CD4-positive, alpha-beta T cell treated with Interferon alpha-2 for 1 hour (primary cell): Measurements from ENCODE around the gene ADAMTS10.
A peak's percentile ranks its signal among the peaks of the same experiment; 100 is the strongest.
"Not testable (repeated sequence)": the region's sequence is repeated elsewhere in the genome, so short reads cannot be mapped to it uniquely, and the experiment has no call there.

Experiments used
- DNase-seq, 2 donors: peaks; one replicate each; pipeline ENCODE4 v3.0.0-alpha.2; 2020 to 2022

Gene ADAMTS10

DNA sequence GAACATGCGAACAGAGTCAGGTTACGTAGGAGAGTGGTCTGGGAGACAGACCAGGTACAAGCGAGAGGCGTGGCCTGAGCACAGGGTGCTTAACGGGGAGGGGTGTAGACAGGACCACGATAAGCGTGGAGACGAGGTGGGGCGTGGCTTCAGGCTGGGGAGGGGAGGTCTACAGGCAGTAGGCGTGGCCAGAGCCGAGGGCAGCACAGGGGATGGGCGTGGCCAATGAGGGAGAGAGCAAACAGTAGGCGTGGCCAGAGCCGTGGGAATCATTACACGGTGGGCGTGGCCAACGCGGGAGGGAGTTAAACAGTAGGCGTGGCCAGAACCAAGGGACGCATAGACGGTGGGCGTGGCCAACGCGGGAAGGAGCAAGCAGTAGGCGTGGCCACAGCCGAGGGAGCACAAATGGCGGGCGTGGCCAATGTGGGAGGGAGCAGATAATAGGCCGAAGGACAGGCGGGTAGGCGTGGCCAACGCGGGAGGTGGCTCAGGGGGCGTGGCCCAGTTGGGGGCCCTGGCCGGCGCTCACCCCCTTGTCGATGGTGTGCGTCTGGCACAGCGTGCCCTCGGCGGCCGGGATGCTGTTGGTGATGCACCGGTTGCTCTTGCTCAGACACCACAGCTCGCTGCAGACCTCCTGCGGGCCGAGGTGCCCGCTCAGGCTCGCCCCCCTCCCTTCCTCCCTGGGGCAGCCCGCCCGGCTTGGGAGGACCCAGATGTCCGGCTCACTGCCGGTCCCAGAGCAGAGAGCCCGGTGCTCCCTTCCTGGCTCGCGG, 18.1 kb downstream of the ADAMTS10 start:
- peak; percentile 96 for DNase-seq

DNA sequence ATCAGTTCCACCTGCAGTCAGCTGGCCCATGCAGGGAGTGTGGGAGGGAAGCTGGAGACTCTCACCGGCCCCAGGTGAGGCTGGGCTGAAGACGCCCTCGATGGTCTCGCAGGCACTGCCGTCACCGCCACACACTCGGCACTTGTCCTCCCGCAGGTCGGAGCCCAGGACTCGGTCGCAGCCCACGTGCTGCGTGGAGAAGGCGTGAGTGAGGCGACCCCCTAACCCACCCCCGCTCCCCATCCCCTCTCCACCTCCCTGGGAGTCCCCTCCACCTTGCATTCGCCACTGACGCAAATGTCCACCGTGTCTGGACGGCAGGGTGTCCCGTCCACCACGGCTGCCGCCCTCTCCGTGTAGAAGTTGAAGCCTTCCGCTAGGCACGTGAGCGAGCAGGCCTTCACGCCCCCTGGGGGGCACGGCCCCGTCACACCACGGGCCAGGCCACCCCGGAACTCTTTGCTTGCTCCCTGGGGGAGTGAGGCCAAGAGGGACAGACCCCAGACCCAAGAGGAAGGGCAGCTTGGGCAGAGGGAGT, 21.3 kb downstream of the ADAMTS10 start:
- DNase-seq: no peak

DNA sequence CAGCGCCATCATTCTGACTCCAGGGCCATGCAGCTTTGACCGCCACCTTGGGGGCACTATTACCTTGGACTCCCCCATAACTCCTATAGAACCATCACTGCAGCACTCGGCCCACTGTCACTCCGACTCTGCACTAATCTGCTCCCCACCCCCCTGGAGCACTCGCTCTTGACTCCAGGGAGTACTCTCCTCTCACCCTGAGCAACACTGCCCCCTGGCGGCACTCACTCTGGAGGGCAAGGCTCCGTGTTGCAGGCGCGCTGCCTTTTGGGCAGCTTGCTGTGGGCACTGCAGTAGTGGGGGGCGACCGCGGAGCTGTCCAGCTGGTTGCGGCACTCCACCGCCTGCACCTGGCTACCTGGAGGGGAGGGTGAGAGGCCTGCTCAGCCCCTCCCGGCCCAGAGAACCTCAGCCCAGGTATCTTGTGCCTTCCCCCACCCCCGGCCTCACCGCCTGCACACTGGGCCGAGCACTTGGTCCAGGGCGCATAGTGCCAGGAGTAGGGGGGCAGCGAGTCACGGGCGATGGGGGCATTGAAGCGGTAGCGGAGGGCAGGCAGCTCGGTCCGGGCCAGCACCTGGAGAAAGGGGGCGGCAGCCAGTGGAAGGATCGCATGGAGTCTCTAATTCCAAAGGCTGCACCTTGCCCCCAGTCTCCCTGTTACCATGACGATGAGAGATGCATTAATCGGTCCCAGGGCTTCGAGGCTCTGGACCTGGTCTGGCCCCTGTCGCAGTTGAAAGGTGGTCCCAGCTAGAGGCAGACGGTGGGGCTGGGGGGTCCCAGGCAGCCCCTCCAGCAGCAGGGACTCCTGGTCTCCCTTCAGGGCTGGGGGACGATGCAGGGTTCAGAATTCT, 24.4 kb downstream of the ADAMTS10 start:
- peak; percentile 48 to 72 for DNase-seq

GRCh38 chr19:8584965-8585893, 25.3 kb downstream of the ADAMTS10 start:
- no peak for DNase-seq

- peak; percentile 84 to 89 for DNase-seq
Observed at GRCh38 chr19:8580710-8581281, 29.7 kb downstream of the ADAMTS10 start.

GRCh38 chr19:8578642-8579265, 31.8 kb downstream of the ADAMTS10 start:
- peak; percentile 77 to 84 for DNase-seq

DNA sequence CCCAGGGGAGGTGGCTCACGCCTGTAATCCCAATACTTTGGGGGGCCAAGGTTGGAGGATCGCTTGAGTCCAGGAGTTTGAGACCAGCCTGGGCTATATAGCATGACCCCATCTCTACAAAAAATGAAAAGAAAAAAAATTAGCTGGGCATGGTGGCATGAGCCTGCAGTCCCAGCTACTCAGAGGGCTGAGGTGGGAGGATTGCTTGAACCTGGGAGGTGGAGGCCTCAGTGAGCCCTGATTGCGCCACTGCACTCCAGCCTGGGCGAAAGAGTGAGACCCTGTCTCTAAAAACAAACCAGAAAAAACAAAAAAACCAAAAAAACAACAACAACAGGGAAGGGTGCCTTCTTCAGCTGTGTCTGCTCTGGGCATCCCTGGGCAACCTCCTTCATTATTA, 32.8 kb downstream of the ADAMTS10 start:
- no peak for DNase-seq

DNA sequence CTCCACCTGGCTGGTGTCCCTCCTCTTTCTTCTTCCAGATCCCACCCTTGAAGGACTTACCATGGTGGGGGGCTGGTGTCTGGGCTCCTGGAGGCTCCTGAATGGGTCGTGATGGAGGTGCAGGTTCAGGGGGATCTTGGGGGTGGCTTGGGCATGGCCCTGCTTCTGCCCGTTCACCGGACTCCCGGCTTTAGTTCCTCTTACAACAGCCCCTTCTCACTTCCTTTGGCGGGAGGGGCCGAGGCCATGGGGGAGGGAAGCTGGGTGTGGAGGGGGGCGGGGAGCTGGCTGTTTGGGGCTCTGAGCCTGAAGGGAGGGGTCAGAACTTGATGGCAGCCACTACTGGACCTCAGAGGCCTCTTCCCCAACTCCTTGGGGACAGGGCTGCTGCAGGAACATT, 33.3 kb downstream of the ADAMTS10 start, which contains the start of gene MYO1F:
Gene MYO1F (minus strand): TSS at position 196 of the 400 bp plus-strand sequence. CDS start 133 bp downstream, at position 63.
- DNase-seq: peak; percentile 30 to 51

DNA sequence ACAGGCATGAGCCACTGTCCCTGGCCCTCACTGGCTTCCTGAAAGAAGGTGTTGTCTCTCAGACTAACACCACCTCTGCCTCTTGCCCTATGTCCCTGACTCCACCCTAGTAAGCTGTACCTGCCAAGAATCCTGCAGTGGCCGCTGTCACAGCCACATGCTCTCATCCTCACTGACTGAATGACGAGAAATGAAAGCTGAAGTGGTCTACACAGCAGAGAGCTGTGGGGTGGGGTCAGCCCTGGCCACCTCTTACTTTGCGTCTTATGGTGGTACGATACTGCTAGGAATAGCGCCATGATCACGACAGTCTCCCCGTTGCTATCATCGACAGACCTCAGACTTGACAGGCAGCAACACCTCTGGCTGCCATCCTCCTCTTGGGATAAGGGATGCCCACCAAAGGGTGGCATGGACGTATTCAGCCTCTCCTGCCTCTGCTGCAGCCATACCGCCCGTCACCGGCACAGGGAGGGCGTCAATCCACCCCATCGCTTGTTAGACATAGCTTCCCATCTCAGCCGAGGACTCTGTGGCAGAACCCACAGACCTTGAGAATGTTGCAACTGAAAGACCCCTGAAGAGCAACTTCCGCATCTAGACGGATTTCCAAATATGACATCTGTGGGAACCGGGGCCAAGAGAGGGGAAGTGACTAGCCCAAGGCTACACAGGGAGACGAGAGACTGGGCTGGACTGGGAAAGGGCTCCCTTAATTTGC, 34.1 kb downstream of the ADAMTS10 start:
- DNase-seq: no peak

- peak in 1 of 2 donors; percentile 72 for DNase-seq
Observed at GRCh38 chr19:8575467-8575997, 35.0 kb downstream of the ADAMTS10 start.

GRCh38 chr19:8574619-8574922, 35.9 kb downstream of the ADAMTS10 start:
- not testable (repeated sequence) for DNase-seq

- DNase-seq: no peak
Observed at GRCh38 chr19:8573316-8573715, 37.2 kb downstream of the ADAMTS10 start.

DNA sequence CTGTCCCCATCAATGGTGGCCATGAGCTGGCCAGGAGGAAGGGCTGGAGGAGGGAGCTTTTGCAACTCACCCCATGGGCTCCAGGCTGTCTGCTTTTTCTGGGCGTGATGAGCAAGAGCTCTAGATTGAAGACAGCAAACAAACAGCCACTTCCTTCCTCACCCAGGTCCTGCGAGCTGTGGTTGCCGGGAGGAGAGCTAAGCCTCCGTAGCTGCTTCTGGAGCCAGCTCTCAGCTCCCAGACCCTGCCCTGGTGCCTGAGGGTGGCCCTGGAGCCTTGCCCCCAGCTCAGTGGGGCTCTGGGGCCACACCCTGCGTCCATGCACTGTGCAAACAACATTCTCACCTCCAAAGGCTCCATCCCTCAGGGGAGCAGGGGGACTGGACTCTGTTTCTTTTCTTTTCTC, 39.5 kb downstream of the ADAMTS10 start:
- DNase-seq: peak; percentile 60 to 61

GRCh38 chr19:8569066-8569771, 41.3 kb downstream of the ADAMTS10 start:
- peak; percentile 79 to 82 for DNase-seq

GRCh38 chr19:8567522-8568172, 42.9 kb downstream of the ADAMTS10 start:
- peak in 1 of 2 donors; percentile 32 for DNase-seq

DNA sequence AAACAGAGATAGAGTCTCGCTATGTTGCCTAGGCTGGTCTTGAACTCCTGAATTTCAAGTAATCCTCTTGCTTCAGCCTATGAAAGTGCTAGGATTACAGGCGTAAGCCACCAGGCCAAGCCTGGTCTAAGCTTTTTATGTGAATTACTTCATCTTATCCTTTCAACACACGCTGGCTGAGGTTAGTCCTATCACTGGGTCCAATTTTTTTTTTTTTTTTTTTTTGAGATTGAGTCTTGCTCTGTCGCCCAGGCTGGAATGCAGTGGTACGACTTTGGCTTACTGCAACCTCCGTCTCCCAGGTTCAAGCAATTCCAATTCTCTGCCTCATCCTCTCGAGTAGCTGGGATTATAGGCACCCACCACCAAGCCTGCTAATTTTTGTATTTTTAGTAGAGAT, 43.7 kb downstream of the ADAMTS10 start:
- DNase-seq: no peak

GRCh38 chr19:8564866-8565265, 45.6 kb downstream of the ADAMTS10 start:
- DNase-seq: not testable (repeated sequence)

DNA sequence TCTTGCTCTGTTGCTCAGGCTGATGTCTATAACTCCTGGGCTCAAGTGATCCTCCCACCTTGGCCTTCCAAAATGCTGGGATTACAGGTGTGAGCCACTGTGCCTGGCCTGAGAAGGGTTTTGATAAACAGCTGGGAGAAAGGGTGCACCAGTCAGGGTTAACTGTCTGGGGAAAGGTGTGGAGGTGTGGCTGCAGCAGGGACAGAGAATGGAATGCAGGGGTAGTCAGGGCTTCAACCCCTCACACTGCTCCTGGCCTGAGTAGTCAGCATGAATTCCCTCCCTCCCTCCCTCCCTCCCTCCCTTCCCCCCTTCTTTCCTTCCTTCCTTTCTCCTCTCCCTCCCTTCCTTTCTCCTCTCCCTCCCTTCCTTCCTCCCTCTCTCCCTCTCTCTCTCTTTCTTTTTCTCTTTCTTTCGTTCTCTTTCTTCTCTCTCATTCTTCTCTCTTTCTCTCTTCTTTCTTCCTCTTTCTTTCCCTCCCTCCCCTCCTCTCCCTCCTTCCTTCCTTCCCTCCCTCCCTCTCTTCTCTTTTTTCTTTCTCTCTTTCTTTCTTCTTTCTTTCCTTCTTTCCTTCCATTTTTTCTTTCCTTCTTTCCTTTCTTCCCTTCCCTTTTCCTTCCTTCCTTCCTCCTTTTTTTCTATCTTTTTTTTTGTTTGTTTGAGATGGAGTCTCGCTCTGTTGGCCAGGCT, 49.3 kb downstream of the ADAMTS10 start:
- no peak for DNase-seq

DNA sequence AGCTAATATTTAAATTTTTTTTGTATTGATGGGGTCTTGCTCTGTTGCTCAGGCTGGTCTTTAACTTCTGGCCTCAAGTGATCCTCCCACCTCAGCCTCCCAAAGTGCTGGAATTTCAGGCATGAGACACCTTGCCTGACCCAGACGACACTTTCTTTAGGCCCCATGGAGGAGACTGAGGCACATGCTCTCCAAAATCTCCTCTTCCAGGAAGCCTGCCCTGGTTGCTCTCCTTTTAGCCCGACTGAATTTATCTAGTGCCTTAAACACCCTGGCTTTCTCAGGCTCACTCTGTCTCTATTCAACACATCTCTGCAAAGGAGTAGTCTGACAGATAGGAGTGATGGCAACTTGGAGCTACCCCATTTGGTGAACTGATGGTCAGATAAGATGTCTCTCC, 52.2 kb downstream of the ADAMTS10 start:
- DNase-seq: no peak
